IMR-90 (cell line): ENCODE data around the gene PNKD. TPM values are rescaled to one million over a fixed set of nuclear protein-coding genes. Genes with fewer than 3 reads are reported as not detected.

Experiments used
- ATAC-seq: fragments of 200-7000 bp; cut with Tn5 transposase; 2 replicates; pipeline ENCODE4 v1.9.1; 2020; ENCODE audit warnings: low read depth, mild to moderate bottlenecking, moderate library complexity
- BruUV-seq: library from RNA; stranded (reverse); fragments of 400-500 nt; replicated peaks from 2 replicates; lab custom pipeline; 2021; lab: Mats Ljungman, UMichigan
- CTCF ChIA-PET: fragments of 300-600 bp; formaldehyde crosslinking; extraction: SDS; loops from one replicate; lab custom pipeline; 2021; ENCODE audit warnings: antibody characterized with exemption; lab: Yijun Ruan, JAX
- POLR2A ChIA-PET: fragments of 300-600 bp; sonication (Branson Sonifier 250); formaldehyde crosslinking; loops from one replicate; lab custom pipeline; 2022; ENCODE audit warnings: antibody characterized with exemption; ENCODE audit not compliant: unreplicated experiment; lab: Charles Lee
- DNase-seq: peaks from one replicate; pipeline ENCODE4 v3.0.0; 2013
- H2AFZ ChIP-seq: replicated peaks from 2 replicates; pipeline ENCODE3; 2013; ENCODE audit warnings: low read length, mild to moderate bottlenecking; ENCODE audit not compliant: poor library complexity
- H2AK5ac ChIP-seq: 2 replicates; pipeline ENCODE4 v1.6.1; 2013; ENCODE audit warnings: low read depth, low read length, inconsistent platforms
- H2AK9ac ChIP-seq: replicated peaks from 2 replicates; pipeline ENCODE3; 2013; ENCODE audit warnings: mild to moderate bottlenecking, low read depth, low read length, moderate library complexity; ENCODE audit not compliant: poor library complexity
- H2BK120ac ChIP-seq: 2 replicates; pipeline ENCODE4 v1.6.1; 2013; ENCODE audit warnings: low read depth, low read length, inconsistent platforms
- H2BK15ac ChIP-seq: 3 replicates; pipeline ENCODE4 v1.6.1; 2013; ENCODE audit warnings: low read depth, low read length, inconsistent platforms
- H2BK20ac ChIP-seq: 2 replicates; pipeline ENCODE4 v1.6.1; 2013; ENCODE audit warnings: low read depth, mild to moderate bottlenecking, inconsistent platforms, low read length, moderate library complexity
- H2BK5ac ChIP-seq: 2 replicates; pipeline ENCODE4 v1.6.1; 2013; ENCODE audit warnings: mild to moderate bottlenecking, low read depth, low read length, inconsistent platforms; ENCODE audit not compliant: poor library complexity, severe bottlenecking
- H3K14ac ChIP-seq: replicated peaks from 2 replicates; pipeline ENCODE4 v1.6.1; 2013; ENCODE audit warnings: low read depth, low read length, inconsistent platforms
- H3K18ac ChIP-seq: 2 replicates; pipeline ENCODE4 v1.6.1; 2013; ENCODE audit warnings: low read depth, low read length, control low read depth
- H3K23ac ChIP-seq: 2 replicates; pipeline ENCODE4 v1.6.1; 2013; ENCODE audit warnings: low read depth, low read length, inconsistent platforms
- H3K27ac ChIP-seq: 2 replicates; pipeline ENCODE4 v1.5.1; 2013; ENCODE audit warnings: mild to moderate bottlenecking, control low read depth, low read length; ENCODE audit not compliant: insufficient read depth
- H3K27me3 ChIP-seq: 2 replicates; pipeline ENCODE4 v1.6.1; 2013; ENCODE audit warnings: low read length; ENCODE audit not compliant: control insufficient read depth, insufficient read depth
- H3K36me3 ChIP-seq: 2 replicates; pipeline ENCODE4 v1.6.1; 2013; ENCODE audit warnings: low read length, mixed read lengths; ENCODE audit not compliant: control insufficient read depth, insufficient read depth
- H3K4ac ChIP-seq: 2 replicates; pipeline ENCODE4 v1.6.1; 2013; ENCODE audit warnings: low read depth, low read length, inconsistent platforms
- H3K4me1 ChIP-seq: 2 replicates; pipeline ENCODE4 v1.6.1; 2013; ENCODE audit warnings: low read length, mixed read lengths; ENCODE audit not compliant: control insufficient read depth, insufficient read depth
- H3K4me2 ChIP-seq: 2 replicates; pipeline ENCODE4 v1.6.1; 2013; ENCODE audit warnings: low read depth, mild to moderate bottlenecking, control low read depth, low read length, moderate library complexity
- H3K4me3 ChIP-seq: 2 replicates; pipeline ENCODE4 v1.5.1; 2013; ENCODE audit warnings: low read depth, mild to moderate bottlenecking, control low read depth, low read length, moderate library complexity; ENCODE audit not compliant: insufficient read depth
- H3K56ac ChIP-seq: 2 replicates; pipeline ENCODE4 v1.6.1; 2013; ENCODE audit warnings: low read length, inconsistent platforms; ENCODE audit not compliant: insufficient read depth; ENCODE audit errors: extremely low read depth
- H3K79me1 ChIP-seq, 2 experiments: 2 replicates each; pipeline ENCODE4 v1.6.1; 2013; ENCODE audit warnings: low read length in 2 of 2, inconsistent platforms in 1 of 2, low read depth in 1 of 2
- H3K9ac ChIP-seq: 2 replicates; pipeline ENCODE4 v1.6.1; 2013; ENCODE audit warnings: low read depth, low read length, control low read depth
- H3K9me1 ChIP-seq: 2 replicates; pipeline ENCODE4 v1.6.1; 2013; ENCODE audit warnings: low read length, inconsistent platforms; ENCODE audit not compliant: insufficient read depth
- H3K9me3 ChIP-seq: 2 replicates; pipeline ENCODE4 v1.6.1; 2013; ENCODE audit warnings: low read length; ENCODE audit not compliant: control insufficient read depth, insufficient read depth
- H4K20me1 ChIP-seq: 2 replicates; pipeline ENCODE4 v1.6.1; 2013; ENCODE audit warnings: low read length, inconsistent platforms; ENCODE audit not compliant: insufficient read depth
- H4K5ac ChIP-seq: 2 replicates; pipeline ENCODE4 v1.6.1; 2013; ENCODE audit warnings: mild to moderate bottlenecking, low read depth, low read length, control low read depth
- H4K8ac ChIP-seq, 2 experiments: 2 replicates each; pipeline ENCODE4 v1.6.1; 2013; ENCODE audit warnings: low read depth in 2 of 2, low read length in 2 of 2, control low read depth in 1 of 2, inconsistent platforms in 1 of 2
- H4K91ac ChIP-seq: 2 replicates; pipeline ENCODE4 v1.6.1; 2013; ENCODE audit warnings: low read depth, low read length, inconsistent platforms; ENCODE audit not compliant: insufficient read depth
- BHLHE40 ChIP-seq: fragments of 150-350 bp; IDR thresholded peaks from 2 replicates; pipeline ENCODE4 v1.6.1; 2016; ENCODE audit warnings: mild to moderate bottlenecking, low read depth, low read length
- CEBPB ChIP-seq: IDR thresholded peaks from 2 replicates; pipeline ENCODE4 v1.6.1; 2012; ENCODE audit warnings: low read depth, low read length, improper control_type of control experiment
- CHD1 ChIP-seq: IDR thresholded peaks from 2 replicates; pipeline ENCODE4 v1.6.1; 2012; ENCODE audit warnings: low read depth, low read length, improper control_type of control experiment
- CTCF ChIP-seq: conservative IDR thresholded peaks from 2 replicates; pipeline ENCODE4 v1.5.1; 2012; ENCODE audit warnings: mild to moderate bottlenecking, low read depth, low read length, improper control_type of control experiment
- ELK1 ChIP-seq: fragments of 150-350 bp; IDR thresholded peaks from 2 replicates; pipeline ENCODE4 v1.6.1; 2016; ENCODE audit warnings: low read depth, mild to moderate bottlenecking, low read length, moderate library complexity, borderline replicate concordance
- FOS ChIP-seq: fragments of 150-350 bp; IDR thresholded peaks from 2 replicates; pipeline ENCODE4 v1.6.1; 2016; ENCODE audit warnings: low read depth, low read length
- MAFK ChIP-seq: IDR thresholded peaks from 2 replicates; pipeline ENCODE4 v1.6.1; 2012; ENCODE audit warnings: low read depth, low read length, improper control_type of control experiment
- MAZ ChIP-seq: IDR thresholded peaks from 2 replicates; pipeline ENCODE4 v1.6.1; 2012; ENCODE audit warnings: low read depth, mild to moderate bottlenecking, low read length, improper control_type of control experiment, moderate library complexity, borderline replicate concordance
- MXI1 ChIP-seq: IDR thresholded peaks from 2 replicates; pipeline ENCODE4 v1.6.1; 2012; ENCODE audit warnings: low read depth, mild to moderate bottlenecking, low read length, moderate library complexity, borderline replicate concordance
- POLR2A ChIP-seq: IDR thresholded peaks from 2 replicates; pipeline ENCODE4 v1.6.1; 2012; ENCODE audit warnings: mild to moderate bottlenecking, low read depth, low read length
- RAD21 ChIP-seq: IDR thresholded peaks from 2 replicates; pipeline ENCODE4 v1.6.1; 2012; ENCODE audit warnings: low read length, improper control_type of control experiment
- RCOR1 ChIP-seq: IDR thresholded peaks from 2 replicates; pipeline ENCODE4 v1.6.1; 2012; ENCODE audit warnings: mild to moderate bottlenecking, low read length, improper control_type of control experiment; ENCODE audit not compliant: insufficient replicate concordance
- RFX5 ChIP-seq: IDR thresholded peaks from 2 replicates; pipeline ENCODE4 v1.8.0; 2012; ENCODE audit warnings: low read depth, mild to moderate bottlenecking, low read length, moderate library complexity
- SMC3 ChIP-seq: fragments of 150-350 bp; IDR thresholded peaks from 2 replicates; pipeline ENCODE4 v1.6.1; 2016; ENCODE audit warnings: low read depth, mild to moderate bottlenecking, antibody characterized with exemption, low read length, moderate library complexity
- USF2 ChIP-seq: fragments of 150-350 bp; IDR thresholded peaks from 2 replicates; pipeline ENCODE4 v1.6.1; 2017; ENCODE audit warnings: mild to moderate bottlenecking, antibody characterized with exemption, low read length, low read depth
- WGBS, 2 experiments: methylation state at CpG; one replicate each; pipeline versions ENCODE4 v1.1.5 to v1.1.7; 2013; ENCODE audit warnings: missing lambda C conversion rate in 2 of 2; ENCODE audit not compliant: insufficient read length in 1 of 2; ENCODE audit errors: extremely low coverage in 2 of 2; 5-methylcytosine and 5-hydroxymethylcytosine counted together
- dilution Hi-C: fragments of 300-500 bp; cut with HindIII; formaldehyde crosslinking; loops from one replicate; pipeline ENCODE4 v1.14.3; 2018; ENCODE audit warnings: low sequenced_read_pairs; ENCODE audit not compliant: unreplicated experiment
- in situ Hi-C: fragments of 300-500 bp; cut with MboI; formaldehyde crosslinking; loops from 3 replicates; pipeline ENCODE4 v1.14.3; 2019; ENCODE audit warnings: low sequenced_read_pairs, inconsistent platforms, mixed read lengths
- intact Hi-C: fragments of 100-400 bp; cut with micrococcal nuclease; formaldehyde crosslinking; loops from 2 replicates; pipeline ENCODE4 v1.10.0; 2022
- polyA plus RNA-seq, 3 experiments: library from polyadenylated mRNA; depleted of rRNA; stranded (reverse); fragments of >200 nt; gene quantifications; 2 replicates each; pipeline ENCODE4 v1.2.3, GENCODE V29; 2012; ENCODE audit warnings: low replicate concordance in 1 of 3
- total RNA-seq: library from RNA; depleted of rRNA; stranded (reverse); fragments of >200 nt; gene quantifications from 2 replicates; pipeline ENCODE4 v1.2.3, GENCODE V29; 2012

The PNKD gene
- total and polyA plus RNA-seq, 2 of the 4 experiments (the other 2 are of a cell fraction): 19.2 to 68.5 TPM

- Histone ChIP-seq H2BK20ac (no peak overlapping the region), H3K4me1 (peaks cover 6% of the 10 kb centered on the region; the same call in 1 of the 2 replicates), H4K5ac (no peak overlapping the region), H3K56ac (no peak overlapping the region), H2BK5ac (no peak overlapping the region), H2AK5ac (no peak overlapping the region), H3K4ac (no peak overlapping the region), H3K36me3 (no peaks in the 10 kb centered on the region), H2AFZ (no peak overlapping the region), H4K20me1 (no peaks in the 10 kb centered on the region), H3K14ac (no peak overlapping the region), H2BK15ac (no peak overlapping the region), H3K27me3 (no peaks in the 10 kb centered on the region), H3K27ac (no peak overlapping the region), H4K8ac (no peak overlapping the region), H3K4me3 (no peak overlapping the region), H3K23ac (no peak overlapping the region), H3K9me3 (no peaks in the 10 kb centered on the region), H3K9ac (no peak overlapping the region), H3K4me2 (no peak overlapping the region), H2BK120ac (no peak overlapping the region), H2AK9ac (no peak overlapping the region), H3K79me1 (peaks cover 0 to 10% of the 10 kb centered on the region in 2 experiments; a peak in 2 of 4 replicates), H3K18ac (no peak overlapping the region), H3K9me1 (peaks cover 8% of the 10 kb centered on the region), H4K91ac (no peak overlapping the region)
- in situ Hi-C loops (no loop called here), intact Hi-C loops (no loop called here), dilution Hi-C loops (no loop called here)
- no TSS peak for BruUV-seq
- 100% methylated on average over 1 of the region's 1 CpG; no CpG with 5 or more reads in 1 of the 2 experiments for WGBS, 2 experiments
- POLR2A ChIA-PET: interaction anchor here (0.6 to 1.5 kb wide), 2 partner anchors 9 to 26 kb away, joined by 3 read pairs; partner anchors contain the start of gene PNKD
- ATAC-seq: no peak
- no peak for DNase-seq
- no peak for TF ChIP-seq CEBPB
- TF ChIP-seq FOS: no peak
- TF ChIP-seq RCOR1: no peak
- no peak for TF ChIP-seq POLR2A
- TF ChIP-seq RFX5: no peak
- TF ChIP-seq CHD1: no peak
- no peak for TF ChIP-seq ELK1
- no peak for TF ChIP-seq MAZ
- no peak for TF ChIP-seq CTCF
- no peak for TF ChIP-seq SMC3
- TF ChIP-seq BHLHE40: no peak
- TF ChIP-seq USF2: no peak
- no peak for TF ChIP-seq MXI1
- no peak for TF ChIP-seq MAFK
- TF ChIP-seq RAD21: no peak
- CTCF ChIA-PET: interaction anchor here (1.1 kb wide), 1 partner anchor 100 kb away, joined by 6 read pairs; no protein-coding TSS in a partner anchor
Measured at GRCh38 chr2:218296200-218296599, 25.9 kb downstream of the PNKD start.
